ENCODE data around the gene FRA10AC1. TPM values are rescaled to one million over a fixed set of nuclear protein-coding genes. Genes with fewer than 3 reads are reported as not detected.

FRA10AC1 gene
- total RNA-seq, 1 donor from 2014 or later: 21.9 TPM

GRCh38 chr10:93666030-93666429, 36.4 kb downstream of the FRA10AC1 start:
- H3K27ac Mint-ChIP-seq: no peak overlapping the region
- no peak overlapping the region for H3K4me3 Mint-ChIP-seq (ENCODE audit: low read depth)
- H3K4me1 Mint-ChIP-seq (ENCODE audit: low read depth): no peaks in the 10 kb centered on the region
- H3K27me3 Mint-ChIP-seq: no peaks in the 10 kb centered on the region
- TF ChIP-seq CTCF (IDR thresholded peaks at IDR 0.05; ENCODE audit: unreplicated experiment): no peak
- H3K9me3 Mint-ChIP-seq (ENCODE audit: low read depth): no peaks in the 10 kb centered on the region
- DNase-seq (ENCODE audit: low spot score, unreplicated experiment): no peak
- peaks cover 17% of the 10 kb centered on the region for H3K36me3 Mint-ChIP-seq (ENCODE audit: insufficient read depth)

GRCh38 chr10:93657757-93658156, 44.6 kb downstream of the FRA10AC1 start:
- H3K4me1 Mint-ChIP-seq (ENCODE audit: low read depth): no peaks in the 10 kb centered on the region
- TF ChIP-seq CTCF (IDR thresholded peaks at IDR 0.05; ENCODE audit: unreplicated experiment): no peak
- H3K27ac Mint-ChIP-seq: no peak overlapping the region
- no peaks in the 10 kb centered on the region for H3K9me3 Mint-ChIP-seq (ENCODE audit: low read depth)
- no peak for DNase-seq (ENCODE audit: low spot score, unreplicated experiment)
- H3K27me3 Mint-ChIP-seq: no peaks in the 10 kb centered on the region
- peaks cover 7% of the 10 kb centered on the region for H3K36me3 Mint-ChIP-seq (ENCODE audit: insufficient read depth)
- no peak overlapping the region for H3K4me3 Mint-ChIP-seq (ENCODE audit: low read depth)

- H3K4me1 Mint-ChIP-seq (ENCODE audit: low read depth): no peaks in the 10 kb centered on the region
- no peak overlapping the region for H3K4me3 Mint-ChIP-seq (ENCODE audit: low read depth)
- H3K27ac Mint-ChIP-seq: no peak overlapping the region
- peaks cover 7% of the 10 kb centered on the region for H3K36me3 Mint-ChIP-seq (ENCODE audit: insufficient read depth)
- H3K9me3 Mint-ChIP-seq (ENCODE audit: low read depth): peaks cover 2% of the 10 kb centered on the region
- DNase-seq (ENCODE audit: low spot score, unreplicated experiment): no peak
- H3K27me3 Mint-ChIP-seq: no peaks in the 10 kb centered on the region
- TF ChIP-seq CTCF (IDR thresholded peaks at IDR 0.05; ENCODE audit: unreplicated experiment): no peak
These were observed 46.2 kb downstream of the FRA10AC1 start for GRCh38 chr10:93656155-93656554.

- TF ChIP-seq CTCF (IDR thresholded peaks at IDR 0.05; ENCODE audit: unreplicated experiment): no peak
- H3K4me1 Mint-ChIP-seq (ENCODE audit: low read depth): no peaks in the 10 kb centered on the region
- H3K36me3 Mint-ChIP-seq (ENCODE audit: insufficient read depth): no peaks in the 10 kb centered on the region
- peaks cover 4% of the 10 kb centered on the region for H3K9me3 Mint-ChIP-seq (ENCODE audit: low read depth)
- no peak overlapping the region for H3K4me3 Mint-ChIP-seq (ENCODE audit: low read depth)
- H3K27ac Mint-ChIP-seq: no peak overlapping the region
- H3K27me3 Mint-ChIP-seq: no peaks in the 10 kb centered on the region
- DNase-seq (ENCODE audit: low spot score, unreplicated experiment): no peak
These were observed 48.2 kb downstream of the FRA10AC1 start for GRCh38 chr10:93654201-93654600.

GRCh38 chr10:93652857-93653256, 49.5 kb downstream of the FRA10AC1 start:
- no peaks in the 10 kb centered on the region for H3K27me3 Mint-ChIP-seq
- peaks cover 3% of the 10 kb centered on the region for H3K4me1 Mint-ChIP-seq (ENCODE audit: low read depth)
- DNase-seq (ENCODE audit: low spot score, unreplicated experiment): no peak
- H3K27ac Mint-ChIP-seq: no peak overlapping the region
- H3K9me3 Mint-ChIP-seq (ENCODE audit: low read depth): peaks cover 4% of the 10 kb centered on the region
- no peak for TF ChIP-seq CTCF (IDR thresholded peaks at IDR 0.05; ENCODE audit: unreplicated experiment)
- H3K4me3 Mint-ChIP-seq (ENCODE audit: low read depth): no peak overlapping the region
- H3K36me3 Mint-ChIP-seq (ENCODE audit: insufficient read depth): no peaks in the 10 kb centered on the region
